HG03280 (cell line): ENCODE measurements around the gene LAMA1.
"Not testable (repeated sequence)": the region's sequence is repeated elsewhere in the genome, so short reads cannot be mapped to it uniquely, and the experiment has no call there.

Experiments used
- ATAC-seq: cut with Tn5 transposase; IDR thresholded peaks from one replicate; pipeline ENCODE4 v1.9.1; 2021; ENCODE audit warnings: mild to moderate bottlenecking, moderate library complexity; ENCODE audit not compliant: unreplicated experiment

LAMA1 gene

DNA sequence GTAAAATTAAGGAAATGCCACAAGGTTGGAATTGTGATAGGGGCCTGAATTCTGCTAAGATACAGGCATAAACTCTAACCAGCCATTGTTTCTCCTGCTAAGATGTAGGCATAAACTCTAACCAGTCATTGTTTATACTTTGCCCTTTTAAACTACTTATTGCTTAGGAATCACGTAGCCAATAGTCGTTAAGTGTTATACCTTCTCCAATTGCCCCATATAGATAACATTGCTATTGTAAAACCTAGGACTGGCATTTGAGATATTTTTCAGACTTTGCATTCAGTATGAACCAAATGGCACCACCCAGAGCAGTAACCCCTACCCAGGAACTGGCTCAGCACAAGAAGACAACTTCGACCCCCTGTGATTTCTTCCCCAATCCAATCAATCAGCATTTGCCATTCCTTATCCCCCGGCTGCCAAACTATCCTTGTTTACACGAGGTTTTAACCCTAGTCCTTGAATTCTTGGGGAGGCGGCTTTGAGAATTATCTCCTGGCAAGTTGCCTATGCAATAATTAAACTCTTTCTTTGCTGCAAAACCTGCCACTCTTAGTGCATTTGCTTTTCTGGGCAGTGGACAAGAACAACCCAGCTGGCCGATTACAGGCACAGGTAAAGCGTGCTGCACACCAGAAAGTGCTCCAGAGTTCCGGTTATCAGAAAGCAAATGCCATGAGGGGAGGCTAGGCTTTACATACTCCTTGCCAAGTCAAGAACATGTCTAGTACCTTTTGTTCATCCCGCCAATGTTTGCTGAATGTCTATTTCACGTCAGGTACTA lies 167.6 kb downstream of the LAMA1 start:
- ATAC-seq = no peak

GRCh38 chr18:6948281-6949055 lies 169.1 kb downstream of the LAMA1 start:
- ATAC-seq = no peak

- ATAC-seq = no peak
These were observed 170.1 kb downstream of the LAMA1 start for GRCh38 chr18:6947338-6948030.

GRCh38 chr18:6943143-6943542 lies 174.5 kb downstream of the LAMA1 start:
- ATAC-seq = no peak

DNA sequence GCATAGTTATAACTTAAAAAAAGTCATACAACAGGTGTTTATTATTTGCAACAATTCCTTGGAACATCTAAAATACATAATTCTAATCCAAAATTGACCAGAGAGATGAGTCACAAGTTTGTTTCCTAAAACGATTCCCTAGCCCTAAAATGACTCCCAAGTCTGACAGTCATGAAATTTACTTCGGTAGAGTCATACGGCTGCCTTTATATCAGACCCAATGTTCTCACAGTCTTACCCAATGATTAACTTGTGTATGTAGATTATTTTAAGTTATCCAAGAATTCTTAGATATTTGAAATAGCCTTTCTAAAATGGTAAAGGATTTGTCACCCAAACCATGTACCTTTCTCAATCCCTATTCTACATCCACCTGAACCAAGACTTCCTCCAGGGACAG lies 174.9 kb downstream of the LAMA1 start:
- ATAC-seq = no peak

- ATAC-seq = no peak
These were observed 175.6 kb downstream of the LAMA1 start for GRCh38 chr18:6941996-6942395.

GRCh38 chr18:6940451-6940850 lies 177.1 kb downstream of the LAMA1 start:
- no peak for ATAC-seq

- no peak for ATAC-seq
These were observed 177.6 kb downstream of the LAMA1 start for GRCh38 chr18:6939972-6940371.

DNA sequence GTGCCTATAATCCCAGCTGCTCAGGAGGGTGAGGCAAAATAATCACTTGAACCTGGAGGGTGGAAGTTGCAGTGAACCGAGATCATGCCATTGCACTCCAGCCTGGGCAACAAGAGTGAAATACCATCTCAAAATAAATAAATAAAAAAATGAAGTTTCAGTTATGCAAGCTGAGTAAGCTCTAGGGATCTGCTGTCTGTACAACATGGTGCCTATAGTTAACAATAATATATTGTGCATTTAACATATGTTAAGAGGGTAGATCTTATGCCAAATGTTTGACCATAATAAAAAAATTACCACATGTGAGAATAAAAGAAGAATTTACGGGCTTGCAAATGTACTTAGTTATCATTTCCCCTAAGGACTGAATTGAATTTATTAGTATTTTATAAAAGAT lies 179.2 kb downstream of the LAMA1 start:
- not testable (repeated sequence) for ATAC-seq

- no peak for ATAC-seq
These were observed 179.6 kb downstream of the LAMA1 start for GRCh38 chr18:6938003-6938402.

DNA sequence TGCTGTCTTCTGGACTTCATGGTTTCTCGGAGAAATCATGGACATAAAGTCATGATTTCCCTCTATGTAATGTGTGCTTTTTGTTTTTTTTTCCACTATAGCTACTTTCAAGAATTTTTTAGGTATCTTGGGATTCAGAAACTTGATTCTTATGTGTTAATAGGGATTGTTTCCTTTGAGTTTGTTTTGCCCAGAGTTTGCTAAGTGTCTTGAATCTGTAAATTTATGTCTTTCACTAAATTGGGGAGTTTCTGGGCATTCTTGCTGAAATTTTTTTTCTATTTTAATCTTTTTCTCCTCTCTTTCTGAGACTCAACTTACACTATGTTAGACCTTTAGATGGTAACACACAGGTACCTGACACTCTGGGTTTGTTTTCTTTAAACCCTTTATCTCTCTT lies 182.7 kb downstream of the LAMA1 start:
- ATAC-seq = no peak

- ATAC-seq = no peak
These were observed 188.1 kb downstream of the LAMA1 start for GRCh38 chr18:6929370-6930102.

DNA sequence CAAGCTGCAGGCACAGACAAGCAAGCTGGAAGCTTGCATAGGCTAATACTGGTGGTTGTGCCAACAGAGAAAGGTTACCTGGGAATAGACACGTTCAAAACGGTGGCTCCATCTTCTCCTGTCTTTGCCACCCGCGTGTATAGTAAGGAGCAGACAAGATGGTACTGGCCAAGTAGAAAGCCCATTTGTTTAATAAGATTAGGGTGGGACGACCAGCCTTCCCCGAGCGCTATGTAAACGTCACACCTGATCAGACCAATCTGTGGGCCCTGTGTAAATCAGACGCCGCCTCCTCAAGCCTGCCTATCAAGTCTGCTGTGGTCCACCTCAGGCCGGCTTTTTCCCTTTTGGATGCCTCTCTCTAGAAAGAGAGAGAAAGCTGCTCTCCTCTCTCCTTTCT lies 189.2 kb downstream of the LAMA1 start:
- ATAC-seq = no peak

- ATAC-seq = no peak
These were observed 190.4 kb downstream of the LAMA1 start for GRCh38 chr18:6927153-6927552.

DNA sequence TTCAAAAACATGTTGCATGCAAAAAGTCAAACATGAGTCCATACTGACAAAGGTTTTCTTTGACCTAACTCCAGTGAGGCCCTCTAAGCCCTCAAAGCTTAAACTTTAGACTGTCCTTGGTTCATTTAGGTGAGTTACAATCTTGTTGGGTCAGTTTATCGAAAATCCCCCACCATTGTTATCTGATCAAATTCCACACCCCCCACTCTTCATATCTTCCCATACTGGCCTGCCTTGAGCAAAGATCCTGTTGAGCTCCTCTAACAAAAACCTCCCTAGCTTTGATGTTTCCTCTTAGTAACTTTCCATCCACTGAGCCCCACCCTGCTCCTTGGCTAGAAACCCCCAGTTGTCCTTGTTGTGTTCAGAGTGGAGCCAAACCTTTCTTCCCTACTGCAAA lies 194.4 kb downstream of the LAMA1 start:
- no peak for ATAC-seq

DNA sequence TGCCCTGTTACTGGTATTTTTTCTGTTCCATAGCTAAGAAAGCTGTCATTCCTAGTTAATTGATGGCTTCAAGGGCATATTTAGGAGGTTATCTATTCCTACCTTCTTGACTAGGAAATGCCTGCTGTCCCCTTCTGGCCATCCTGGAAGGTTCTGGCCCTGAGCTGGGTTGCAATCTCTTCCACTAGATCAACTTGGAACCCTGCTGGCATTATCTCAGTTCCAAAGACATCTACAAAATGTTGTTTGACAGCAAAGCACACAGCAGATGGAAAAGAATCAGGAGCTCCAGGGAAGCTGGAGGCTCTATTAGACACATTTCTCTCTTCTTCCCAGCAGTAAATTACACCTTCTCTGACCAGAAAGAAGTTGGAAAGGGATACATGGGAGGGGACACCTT lies 196.0 kb downstream of the LAMA1 start:
- no peak for ATAC-seq

DNA sequence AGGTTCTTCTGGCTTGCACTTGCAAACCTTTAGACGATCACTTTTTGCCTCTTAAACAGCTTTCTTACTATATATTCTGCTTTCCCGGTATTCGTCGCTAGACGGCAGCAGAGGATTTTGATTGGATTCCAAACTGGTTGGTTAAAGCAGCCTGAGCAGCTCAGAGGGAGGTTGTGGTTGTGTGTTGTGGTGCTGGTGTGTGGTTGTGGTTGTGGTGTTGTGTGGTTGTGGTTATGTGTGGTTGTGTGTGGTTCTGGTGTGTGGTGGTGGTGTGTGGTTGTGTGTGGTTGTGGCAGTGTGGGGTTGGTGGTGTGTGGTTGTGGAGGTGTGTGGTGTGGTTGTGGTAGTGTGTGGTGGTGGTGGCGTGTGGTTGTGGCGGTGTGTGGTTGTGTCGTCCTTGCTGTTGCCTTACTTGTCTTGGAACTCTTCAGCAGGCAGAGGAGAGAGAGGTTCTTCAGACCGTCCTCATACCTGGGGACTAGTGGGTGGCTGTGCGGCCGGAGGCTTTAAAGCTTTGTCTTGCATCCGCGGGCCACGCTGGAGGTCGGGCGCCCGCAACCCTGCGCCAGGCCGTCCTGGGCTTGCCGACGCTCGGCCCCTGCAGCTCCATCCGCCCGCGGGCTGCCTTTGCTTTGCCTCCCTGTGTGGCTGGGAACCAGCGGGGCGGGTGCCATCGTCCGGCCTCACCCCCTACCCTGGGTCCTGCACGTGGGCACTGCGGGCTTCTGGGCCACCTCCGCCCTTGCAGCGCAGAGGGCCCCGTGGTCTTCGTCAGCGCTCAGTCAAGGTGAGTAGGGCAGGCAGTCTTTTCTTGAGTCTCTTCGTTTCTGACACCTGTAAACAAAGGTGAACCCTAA lies 197.3 kb downstream of the LAMA1 start:
- no peak for ATAC-seq

GRCh38 chr18:6917072-6917471 lies 200.5 kb downstream of the LAMA1 start:
- ATAC-seq = no peak

GRCh38 chr18:6901286-6901926 lies 216.2 kb downstream of the LAMA1 start:
- ATAC-seq = no peak

DNA sequence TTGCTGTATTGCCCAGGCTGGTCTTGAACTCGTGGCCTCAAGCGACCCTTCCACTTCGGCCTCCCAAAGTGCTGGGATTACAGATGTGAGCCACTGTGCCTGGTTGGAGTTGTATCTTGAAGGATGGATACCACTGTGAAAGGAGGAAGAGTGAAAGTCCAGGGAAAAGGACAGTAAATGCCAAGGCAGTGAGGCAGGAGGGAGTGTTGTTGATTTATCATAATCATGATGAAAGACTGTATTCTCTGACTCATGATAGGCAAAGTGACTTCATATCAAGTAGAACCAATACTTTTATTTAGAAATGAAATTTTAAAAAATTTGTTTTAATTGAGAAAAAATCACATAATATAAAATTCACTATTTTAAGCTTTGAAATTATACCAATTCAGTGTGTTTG lies 225.8 kb downstream of the LAMA1 start:
- no peak for ATAC-seq
